CD4-positive, alpha-beta T cell treated with Interleukin-15 for 4 hours (primary cell): ENCODE measurements around the gene HOXB3.

ENCODE experiments used
- DNase-seq: peaks from one replicate; pipeline ENCODE4 v3.0.0-alpha.2; 2020; ENCODE audit warnings: low spot score

The HOXB3 gene

DNA sequence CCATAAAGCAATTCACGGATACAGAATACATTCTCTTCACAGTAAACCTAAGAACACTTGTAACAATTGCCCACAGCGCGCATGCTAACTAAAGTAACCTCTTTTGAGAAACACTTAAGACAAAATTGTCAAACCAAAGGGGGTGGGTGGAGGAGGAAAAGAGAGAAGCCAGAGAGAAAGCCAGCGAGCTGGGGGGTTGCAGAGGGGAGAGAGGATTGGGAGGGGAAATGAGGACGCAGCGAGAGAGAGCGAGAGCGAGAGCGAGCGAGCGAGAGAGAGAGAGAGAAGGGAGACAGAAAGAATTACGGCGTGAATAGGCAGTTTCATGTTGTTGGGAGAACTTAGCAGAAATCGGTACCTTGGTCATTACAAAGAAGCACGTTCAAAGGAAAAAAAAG is 22.4 kb upstream of the HOXB3 start:
- DNase-seq, result no peak

GRCh38 chr17:48611681-48612455 is 21.8 kb upstream of the HOXB3 start:
- no peak for DNase-seq

DNA sequence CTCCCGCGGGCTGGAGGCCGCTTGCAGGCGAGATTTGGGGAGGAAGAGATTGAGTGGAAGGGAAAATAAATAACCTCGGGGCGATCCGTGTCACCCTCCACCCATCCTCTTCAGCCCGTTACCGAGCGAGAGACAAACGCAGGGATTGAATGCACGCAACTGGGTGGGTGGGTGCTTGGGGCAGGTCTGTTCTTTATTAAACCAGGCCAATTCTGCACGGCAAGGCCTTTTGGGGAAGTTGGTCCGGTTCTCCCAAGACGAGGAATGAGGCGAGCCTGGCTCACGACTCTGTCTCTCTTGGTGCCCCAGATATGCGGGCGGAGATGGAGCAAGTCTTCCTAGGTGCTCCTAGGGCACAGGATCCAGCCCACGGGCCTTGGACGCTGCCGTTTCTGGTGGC is 21.2 kb upstream of the HOXB3 start:
- DNase-seq, result no peak

- peak; percentile 54 for DNase-seq
Observed at GRCh38 chr17:48610282-48611211, 20.5 kb upstream of the HOXB3 start, which contains the start of gene HOXB7. HOXB7 (minus strand) TSS chr17:48611017; CDS start chr17:48610918, 99 bp downstream.

DNA sequence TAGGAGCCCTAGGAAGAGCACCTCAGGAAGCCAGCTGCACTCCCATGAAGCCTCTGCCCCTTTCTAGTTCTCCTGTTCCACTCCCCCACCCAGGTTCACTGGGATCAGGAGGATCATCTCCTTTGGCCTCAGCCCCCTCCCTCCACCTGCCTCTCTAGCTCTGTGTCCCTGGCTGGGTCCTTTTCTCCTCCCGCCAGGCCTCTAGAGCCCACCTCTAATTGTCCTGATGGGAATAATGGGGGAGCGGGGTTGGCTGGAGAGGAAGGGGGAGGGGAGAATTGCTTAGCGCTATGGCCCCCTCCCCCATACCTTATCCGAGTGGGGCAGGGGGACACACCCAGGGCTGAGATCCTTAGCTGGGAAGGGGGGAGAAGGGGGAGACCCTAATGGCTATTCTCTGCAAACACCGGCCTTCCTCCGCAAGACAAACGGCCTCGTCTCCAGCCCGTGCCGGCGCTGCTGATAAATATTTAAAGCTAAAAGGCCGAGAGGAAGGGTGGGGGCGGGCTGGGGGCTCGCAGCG is 19.8 kb upstream of the HOXB3 start:
- no peak for DNase-seq

- DNase-seq, result no peak
Observed at GRCh38 chr17:48609033-48609432, 19.0 kb upstream of the HOXB3 start.

DNA sequence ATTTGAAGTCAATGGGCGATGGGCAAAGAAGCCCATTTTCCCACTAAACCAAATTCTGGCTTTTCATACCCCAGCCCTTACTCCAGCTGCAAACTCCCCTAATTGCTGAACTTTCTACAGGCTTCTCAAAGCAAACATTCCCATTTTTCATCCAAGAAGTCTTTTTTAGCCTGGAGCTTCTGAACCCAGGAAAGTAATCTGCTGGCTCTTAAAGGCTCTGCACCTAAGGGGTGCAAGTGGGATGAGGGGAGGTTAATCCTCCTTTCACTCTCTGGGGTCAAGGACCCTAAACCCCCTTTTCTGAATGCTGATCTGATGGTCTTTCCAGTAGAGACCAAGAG is 18.4 kb upstream of the HOXB3 start:
- DNase-seq, result no peak

- no peak for DNase-seq
Observed at GRCh38 chr17:48606892-48607614, 17.0 kb upstream of the HOXB3 start.

DNA sequence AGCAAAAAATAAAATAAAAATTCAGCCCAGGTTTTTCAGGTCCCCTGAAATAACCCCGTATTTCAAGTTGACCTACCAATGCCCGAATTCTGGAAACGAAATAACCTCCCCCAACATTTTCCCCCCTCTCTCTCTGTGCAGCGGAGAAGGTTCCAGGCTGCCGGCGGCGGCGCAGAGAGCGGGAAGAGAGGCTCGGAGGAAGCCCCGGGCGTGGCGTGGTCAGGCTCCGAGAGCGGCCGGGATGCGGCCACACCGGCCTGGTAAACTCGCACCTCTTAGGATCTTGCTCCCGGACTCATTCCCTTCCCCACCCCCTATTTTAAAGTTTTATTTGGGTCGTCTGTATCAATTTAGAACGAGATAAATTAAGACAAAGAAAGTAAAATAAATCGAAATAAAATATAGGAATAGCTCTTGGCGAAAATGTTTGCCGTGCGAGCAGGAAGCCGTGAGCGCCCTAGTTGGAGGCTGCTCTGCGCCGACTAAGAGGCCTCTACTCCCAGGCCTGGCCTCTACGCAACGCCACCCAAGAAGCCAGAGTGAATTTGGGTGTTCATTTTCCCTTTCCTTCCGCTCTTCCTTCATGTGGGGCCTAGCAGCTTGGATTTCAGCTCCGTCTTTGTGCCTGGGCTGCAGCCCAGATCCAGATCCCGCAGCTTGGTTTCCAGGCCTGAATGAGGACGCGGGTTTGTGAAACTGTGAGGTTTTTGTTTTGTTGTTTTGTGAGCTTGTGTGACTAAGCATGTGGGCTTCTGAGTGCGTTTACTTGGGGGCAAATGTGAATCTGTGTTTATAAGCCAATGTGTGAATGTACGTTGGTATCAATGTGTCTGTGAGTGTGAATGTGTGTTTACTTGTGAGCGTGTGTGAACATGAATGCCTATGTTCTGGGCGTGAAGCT is 16.2 kb upstream of the HOXB3 start:
- DNase-seq, result no peak

DNA sequence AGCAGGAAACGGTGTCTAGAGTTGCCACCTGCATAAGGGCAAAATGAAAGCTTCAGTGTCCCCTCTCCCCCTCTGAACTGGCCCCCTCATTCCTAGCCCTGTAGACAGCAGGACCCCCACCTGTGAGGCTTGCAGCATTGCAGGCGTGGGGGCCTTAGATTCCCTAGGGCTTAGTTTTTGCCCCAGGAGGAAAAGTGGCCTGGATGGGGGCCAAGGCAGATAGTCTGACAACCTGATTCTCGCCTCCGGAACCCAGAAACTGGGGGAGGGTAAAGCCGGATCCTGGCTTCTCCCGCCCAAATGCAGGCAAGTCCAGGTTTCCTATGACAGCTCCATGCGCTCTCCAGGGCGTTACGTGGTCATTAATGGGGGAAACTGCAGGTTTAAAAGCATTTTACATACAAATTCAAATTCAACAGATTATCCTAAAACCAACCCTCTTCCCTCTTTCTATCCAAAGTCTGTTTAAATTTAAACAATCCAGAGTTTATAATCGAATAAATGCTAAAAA is 15.4 kb upstream of the HOXB3 start:
- DNase-seq, result no peak

DNA sequence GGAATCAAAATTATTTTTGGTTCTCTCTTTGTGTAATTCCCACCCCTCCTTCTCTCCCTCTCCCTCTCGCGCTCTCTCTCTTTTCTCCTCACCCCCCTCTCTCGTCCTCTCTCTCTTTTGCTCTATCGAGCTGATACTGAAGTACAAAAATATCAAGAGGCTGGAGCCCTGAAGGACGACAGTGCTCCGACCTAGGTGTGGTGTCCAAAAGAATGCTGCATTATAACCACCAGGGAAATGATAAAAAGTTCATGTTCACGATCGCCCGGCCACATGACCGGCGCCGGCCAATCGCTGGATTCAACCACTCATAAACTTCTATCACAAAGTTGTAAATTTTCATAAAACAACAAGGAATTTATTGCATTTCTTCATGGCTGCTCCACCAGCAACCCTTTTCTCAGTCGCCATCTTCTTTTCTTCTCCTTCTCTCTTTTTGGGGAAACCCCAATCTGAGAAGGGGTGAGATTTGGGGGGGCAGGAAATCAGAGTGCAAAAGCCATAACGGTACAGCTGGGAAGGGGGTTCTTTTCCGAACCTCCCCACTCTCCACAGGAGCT is 14.8 kb upstream of the HOXB3 start, which contains the start of gene HOXB6:
HOXB6 (minus strand) TSS at position 217 of the 560 bp plus-strand sequence. CDS start 6,836 bp downstream, outside the sequence.
- DNase-seq, result no peak

- DNase-seq, result no peak
Observed at GRCh38 chr17:48603959-48604769, 14.1 kb upstream of the HOXB3 start.

GRCh38 chr17:48601539-48602425 is 11.7 kb upstream of the HOXB3 start:
- DNase-seq, result no peak

DNA sequence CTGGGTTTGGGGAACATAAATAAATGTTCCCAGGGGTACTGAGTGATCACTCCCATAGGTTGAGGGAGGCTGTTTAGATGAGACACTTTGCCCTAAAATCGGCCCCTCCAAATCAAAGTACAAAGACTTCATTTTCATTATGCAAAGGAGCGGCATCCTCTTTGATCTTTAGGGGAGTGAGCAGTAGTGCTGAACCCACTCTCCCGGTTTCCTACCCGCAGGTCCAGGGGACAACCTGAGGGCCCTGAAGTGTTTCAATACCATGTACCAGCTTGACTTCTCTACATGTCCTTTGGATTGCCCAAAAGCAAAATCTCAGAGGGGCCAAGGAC is 11.1 kb upstream of the HOXB3 start:
- no peak for DNase-seq

DNA sequence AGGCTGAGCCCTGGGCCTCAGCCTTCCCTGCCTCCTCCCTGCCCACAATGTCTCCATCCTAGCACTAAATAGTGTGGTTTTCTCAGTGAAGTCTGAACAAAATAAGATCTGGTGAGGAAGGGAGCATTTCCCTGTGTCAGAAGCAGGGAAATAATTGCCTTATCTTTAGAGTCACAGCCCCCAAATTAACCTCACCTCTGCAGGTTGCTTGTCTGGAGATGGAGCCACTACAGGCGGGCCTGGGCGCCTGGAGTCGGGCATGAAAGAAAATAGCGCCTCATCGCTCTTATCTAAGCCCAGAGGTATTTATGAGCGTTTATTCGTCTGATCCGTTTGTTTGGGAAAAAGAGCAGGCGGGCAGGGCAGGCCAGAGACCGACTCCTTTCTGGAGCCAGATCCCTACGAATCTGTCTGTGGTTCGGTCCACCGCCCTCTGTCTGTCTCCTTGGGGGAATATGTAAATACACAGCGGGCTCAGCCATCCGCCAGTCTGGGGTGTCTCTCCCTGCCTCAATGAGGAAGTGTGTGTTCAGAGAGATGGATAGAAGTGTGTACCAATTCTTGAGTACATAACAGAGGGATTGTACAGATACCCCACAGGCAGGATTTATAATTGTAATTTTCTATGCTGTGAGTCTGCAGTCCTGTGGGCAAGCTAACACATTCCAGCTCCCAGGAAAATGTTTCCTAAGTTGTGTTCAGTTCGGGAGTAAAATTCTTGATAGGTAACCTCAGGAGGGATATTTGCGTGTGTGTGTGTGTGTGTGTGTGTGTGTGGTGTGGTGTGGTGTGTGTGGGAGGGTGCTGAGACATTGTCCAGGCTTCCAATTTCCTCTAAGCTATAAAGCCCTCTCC is 10.4 kb upstream of the HOXB3 start:
- no peak for DNase-seq

DNA sequence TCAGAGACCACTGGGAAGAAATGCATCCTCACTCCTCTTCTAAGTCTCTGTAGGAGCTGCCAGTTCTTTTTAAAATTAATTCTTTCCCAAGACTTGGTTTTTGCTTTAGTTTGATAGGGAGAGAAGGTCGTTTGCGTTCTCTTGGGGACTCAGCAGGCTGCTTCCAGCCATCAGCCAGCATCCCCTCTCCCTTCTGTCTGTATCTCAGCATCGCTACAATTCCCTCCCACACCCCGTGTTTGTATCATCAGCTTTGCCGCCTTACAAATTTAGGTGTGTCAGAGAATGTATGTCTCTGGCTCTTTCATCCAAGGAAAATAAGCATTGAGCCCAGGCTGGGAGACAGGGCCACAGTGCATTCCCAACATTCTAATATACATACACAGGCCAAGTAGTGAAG is 9.3 kb upstream of the HOXB3 start:
- DNase-seq, result no peak

- no peak for DNase-seq
Observed at GRCh38 chr17:48598736-48599135, 8.7 kb upstream of the HOXB3 start.
